Activated effector memory CD4-positive, alpha-beta T cell treated with anti-CD3 and anti-CD28 coated beads, Interleukin-2, amount 50 U/mL, for 16 hours (primary cell): ENCODE data around the gene ABCC4.
A peak's percentile ranks its signal among the peaks of the same experiment; 100 is the strongest.
"Not testable (repeated sequence)": the region's sequence is repeated elsewhere in the genome, so short reads cannot be mapped to it uniquely, and the experiment has no call there.

ENCODE experiments used
- DNase-seq: peaks from one replicate; pipeline ENCODE4 v3.0.0-alpha.2; 2020

ABCC4 gene

DNA sequence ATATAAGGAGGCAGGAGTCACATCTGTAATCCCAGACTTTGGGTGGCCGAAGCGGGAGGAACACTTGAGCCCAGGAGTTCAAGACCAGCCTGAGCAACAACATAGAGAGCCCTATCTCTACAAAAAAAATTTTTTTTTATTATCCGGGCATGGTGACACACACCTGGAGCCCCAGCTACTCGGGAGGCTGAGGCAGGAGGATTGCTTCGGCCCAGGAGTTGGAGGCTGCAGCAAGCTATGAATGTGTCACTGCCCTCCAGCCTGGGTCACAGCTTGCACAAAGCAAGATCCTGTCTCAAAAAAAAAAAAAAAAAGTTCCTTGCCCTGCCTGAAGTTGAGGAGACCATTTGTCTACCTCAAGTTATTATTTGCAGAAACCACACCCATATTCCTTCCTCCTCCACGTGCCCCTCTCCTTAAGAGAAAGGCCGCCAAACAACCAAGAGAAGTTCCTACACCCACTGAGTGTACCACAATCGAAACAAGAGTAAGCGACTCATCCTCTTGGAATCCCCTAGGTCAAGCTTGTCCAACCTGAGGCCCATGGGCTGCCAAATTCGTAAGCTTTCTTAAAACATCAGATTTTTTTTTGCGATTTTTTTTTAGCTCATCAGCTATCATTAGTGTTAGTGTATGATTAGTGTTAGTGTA is 2.2 kb downstream of the ABCC4 start:
- no peak for DNase-seq

DNA sequence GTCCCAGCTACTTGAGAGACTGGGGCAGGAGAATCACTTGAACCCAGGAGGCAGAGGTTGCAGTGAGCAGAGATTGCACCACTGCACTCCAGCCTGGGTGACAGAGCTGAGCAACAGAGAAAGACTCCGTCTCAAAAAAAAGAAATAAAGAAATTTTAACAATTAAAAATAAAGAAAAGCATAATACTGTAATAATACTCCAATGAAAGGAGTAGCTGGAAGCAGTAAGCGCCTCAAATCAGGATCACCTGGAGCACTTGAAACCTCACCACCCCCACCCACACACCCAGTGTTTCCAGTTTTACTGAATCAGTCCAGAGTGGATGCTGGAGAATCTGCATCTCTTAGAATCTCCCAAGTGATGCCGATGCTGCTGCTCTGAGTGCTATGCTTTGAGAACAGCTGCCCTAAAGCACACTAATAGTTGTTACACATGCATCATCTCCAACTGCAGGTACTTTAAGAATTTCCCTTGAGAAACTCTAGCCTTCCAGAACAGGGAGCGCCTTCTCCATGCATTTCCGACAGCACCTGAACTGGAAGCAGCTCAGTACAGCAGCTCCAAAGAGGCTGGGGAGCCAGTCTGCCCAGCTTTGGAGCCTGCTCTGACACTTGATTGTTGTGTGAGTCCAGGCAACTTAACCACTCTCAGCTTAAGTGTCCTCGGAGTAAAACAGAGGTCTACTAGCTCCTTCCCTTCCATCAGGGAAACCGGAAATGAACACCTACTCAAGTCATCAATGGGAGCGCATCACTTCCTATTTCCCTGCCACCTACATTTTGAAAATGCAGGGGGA is 2.9 kb downstream of the ABCC4 start:
- no peak for DNase-seq

DNA sequence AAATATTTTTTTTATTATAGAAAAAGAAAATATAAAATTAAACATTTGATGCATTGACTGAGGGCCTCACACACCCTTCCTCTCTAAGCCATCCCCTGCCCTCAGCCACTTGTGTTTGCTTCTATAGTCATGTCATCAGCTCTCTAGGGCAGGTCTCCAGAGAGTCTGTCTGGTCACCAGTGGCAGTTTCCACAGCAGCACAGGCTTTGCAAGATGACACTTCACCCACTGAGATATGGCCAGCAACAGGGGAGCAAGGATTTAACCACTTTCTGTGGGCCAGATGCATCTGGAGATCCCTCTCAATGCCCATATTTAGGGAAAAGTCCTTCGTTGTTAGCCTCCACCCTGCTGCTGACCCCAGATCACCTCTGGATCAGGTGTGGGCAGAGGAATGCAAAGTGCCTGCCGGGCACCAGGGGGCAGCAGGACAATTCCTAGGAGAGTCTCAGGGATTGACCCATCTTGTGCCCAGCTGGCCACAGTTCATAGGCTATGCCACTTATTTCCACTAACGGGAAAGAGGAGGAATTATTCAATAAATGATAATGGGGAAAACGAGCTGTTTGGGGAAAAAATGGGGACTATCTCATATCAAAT is 4.8 kb downstream of the ABCC4 start:
- peak; percentile 71 for DNase-seq

DNA sequence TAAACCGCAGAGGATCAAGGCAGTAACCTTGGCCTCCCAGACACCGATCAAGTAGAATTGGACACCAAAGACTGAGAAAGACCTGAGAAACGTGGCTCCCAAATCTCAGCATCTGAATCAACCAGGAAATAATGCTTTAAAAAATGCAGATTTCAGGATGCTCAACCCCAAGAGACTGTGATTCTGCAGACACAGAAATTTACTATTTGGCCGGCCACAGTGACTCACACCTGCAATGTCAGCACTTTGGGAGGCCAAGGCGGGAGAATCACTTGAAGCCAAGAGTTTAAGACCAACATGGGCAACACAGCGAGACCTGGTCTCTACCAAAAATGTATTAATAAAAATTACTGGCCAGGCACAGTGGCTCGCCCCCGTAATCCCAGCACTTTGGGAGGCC is 6.2 kb downstream of the ABCC4 start:
- no peak for DNase-seq

DNA sequence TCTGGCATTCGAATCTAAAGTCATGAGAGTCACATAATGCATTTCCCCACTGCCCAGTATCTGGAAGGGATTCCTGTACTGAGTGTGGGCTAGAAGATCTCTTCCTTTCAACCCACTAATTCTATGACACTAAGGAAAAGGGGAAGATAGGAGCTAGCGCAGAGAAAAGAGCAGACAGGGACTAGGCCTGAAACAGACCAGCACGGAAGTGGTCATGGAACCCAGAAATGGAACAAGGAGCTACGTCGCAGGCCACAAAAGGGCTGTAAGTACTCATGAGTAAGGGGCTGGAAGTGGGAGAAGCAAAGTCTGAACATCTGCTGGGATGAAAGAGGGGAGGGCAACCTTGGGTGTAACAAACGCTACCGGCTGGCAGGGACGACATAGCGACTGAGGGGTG is 8.6 kb downstream of the ABCC4 start:
- no peak for DNase-seq

GRCh38 chr13:95289901-95290300 is 11.3 kb downstream of the ABCC4 start:
- not testable (repeated sequence) for DNase-seq

DNA sequence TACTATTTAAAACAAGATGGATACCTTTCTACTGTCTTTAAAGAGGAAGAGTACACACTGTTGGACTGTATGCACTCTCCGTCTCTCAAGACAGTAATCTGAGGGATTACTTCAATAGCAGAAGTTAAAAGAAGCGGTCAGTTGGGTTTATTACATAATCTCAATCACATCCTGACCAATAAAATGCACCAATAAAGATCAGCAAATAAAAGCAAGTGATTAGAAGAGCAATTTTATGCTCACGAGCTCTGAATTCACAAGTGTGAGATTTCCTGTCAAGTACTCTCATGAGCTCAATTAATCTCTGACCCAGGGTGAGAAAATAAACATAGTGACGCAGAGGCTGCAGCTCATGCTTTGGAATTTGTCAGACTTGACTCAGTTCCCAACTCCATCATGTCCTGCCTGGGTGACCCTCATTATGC is 12.2 kb downstream of the ABCC4 start:
- DNase-seq = no peak

- no peak for DNase-seq
These were observed 16.8 kb downstream of the ABCC4 start for GRCh38 chr13:95284436-95284835.

DNA sequence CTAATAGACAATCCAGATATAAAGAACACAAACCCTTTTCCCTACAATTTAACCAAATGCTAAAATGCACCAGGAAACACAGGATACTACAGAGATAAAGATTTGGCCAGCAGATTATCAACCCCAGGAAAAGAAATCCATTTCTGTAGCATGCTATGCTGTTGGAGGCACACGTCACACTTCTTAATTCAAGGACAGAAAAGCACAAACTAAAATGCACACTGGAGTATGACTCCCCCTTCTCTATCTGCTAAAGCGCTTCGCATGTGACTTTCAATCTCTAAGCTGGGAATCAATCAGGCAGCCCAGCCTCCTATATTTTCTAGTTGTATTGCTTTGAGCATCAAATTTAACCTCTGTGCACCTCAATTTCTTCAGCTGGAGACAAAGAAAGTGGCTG is 22.2 kb downstream of the ABCC4 start:
- DNase-seq = no peak

DNA sequence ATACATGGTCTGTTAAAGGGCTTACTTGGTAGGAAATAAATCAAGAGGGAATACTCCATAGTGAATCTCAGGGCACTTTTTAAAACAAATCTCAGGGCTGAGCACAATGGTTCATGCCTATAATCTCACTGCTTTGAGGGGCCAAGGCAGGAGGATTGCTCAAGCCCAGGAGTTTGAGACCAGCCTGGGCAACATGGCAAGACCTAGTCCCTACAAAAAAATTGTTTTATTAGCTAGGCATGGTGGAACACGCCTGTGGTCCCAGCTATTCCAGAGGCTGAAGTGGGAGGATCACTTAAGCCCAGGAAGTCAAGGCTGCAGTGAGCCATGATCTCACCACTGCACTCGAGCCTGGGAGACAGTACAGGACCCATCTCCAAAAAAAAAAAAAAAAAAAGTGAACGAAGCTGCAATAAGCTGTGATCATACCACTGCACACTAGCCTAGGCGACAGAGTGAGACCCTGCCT is 25.2 kb downstream of the ABCC4 start:
- no peak for DNase-seq

- DNase-seq = no peak
These were observed 25.8 kb downstream of the ABCC4 start for GRCh38 chr13:95275322-95276036.

- not testable (repeated sequence) for DNase-seq
These were observed 27.6 kb downstream of the ABCC4 start for GRCh38 chr13:95273592-95274132.

DNA sequence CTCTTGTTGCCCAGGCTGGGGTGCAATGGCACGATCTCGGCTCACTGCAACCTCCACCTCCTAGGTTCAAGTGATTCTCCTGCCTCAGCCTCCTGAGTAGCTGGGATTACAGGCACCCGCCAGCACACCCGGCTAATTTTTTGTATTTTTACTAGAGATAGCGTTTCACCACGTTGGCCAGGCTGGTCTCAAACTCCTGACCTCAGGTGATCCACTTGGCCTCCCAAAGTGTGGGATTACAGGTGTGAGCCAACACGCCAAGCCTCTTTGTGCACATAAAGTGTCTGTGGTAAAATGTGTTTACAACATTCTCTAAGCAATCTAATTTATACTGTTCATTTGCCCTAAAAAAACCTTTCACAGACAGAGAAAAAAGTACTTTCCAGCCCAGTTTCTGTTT is 29.2 kb downstream of the ABCC4 start:
- not testable (repeated sequence) for DNase-seq

- no peak for DNase-seq
These were observed 31.5 kb downstream of the ABCC4 start for GRCh38 chr13:95269756-95270155.

GRCh38 chr13:95268343-95269065 is 32.7 kb downstream of the ABCC4 start:
- not testable (repeated sequence) for DNase-seq

DNA sequence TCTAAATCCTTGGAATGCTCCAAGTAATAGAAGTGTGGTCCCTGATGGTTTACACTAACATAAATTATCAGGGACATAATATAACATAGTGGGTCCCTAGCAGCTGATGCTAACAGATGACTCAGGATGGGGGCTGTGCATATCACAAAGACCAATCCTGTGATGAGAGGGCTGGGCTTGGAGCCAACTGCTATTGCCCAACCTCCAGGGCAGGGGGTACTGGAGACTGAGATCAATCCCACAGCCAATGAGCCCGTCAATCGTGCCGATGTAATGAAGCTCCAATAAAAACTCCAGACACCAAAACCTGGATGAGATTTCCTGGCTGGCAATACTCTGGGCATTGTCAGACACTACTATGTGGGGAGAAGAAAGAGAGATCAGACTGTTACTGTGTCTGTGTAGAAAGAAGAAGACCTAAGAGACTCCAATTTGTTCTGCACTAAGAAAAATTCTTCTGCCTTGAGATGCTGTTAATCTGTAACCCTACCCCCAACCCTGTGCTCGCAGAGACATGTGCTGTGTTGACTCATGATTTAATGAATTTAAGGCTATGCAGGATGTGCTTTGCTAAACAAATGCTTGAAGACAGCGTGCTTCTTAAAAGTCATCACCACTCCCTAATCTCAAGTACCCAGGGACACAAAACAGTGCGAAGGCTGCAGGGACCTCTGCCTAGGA is 33.4 kb downstream of the ABCC4 start:
- no peak for DNase-seq

GRCh38 chr13:95264225-95264624 is 37.0 kb downstream of the ABCC4 start:
- DNase-seq = no peak

DNA sequence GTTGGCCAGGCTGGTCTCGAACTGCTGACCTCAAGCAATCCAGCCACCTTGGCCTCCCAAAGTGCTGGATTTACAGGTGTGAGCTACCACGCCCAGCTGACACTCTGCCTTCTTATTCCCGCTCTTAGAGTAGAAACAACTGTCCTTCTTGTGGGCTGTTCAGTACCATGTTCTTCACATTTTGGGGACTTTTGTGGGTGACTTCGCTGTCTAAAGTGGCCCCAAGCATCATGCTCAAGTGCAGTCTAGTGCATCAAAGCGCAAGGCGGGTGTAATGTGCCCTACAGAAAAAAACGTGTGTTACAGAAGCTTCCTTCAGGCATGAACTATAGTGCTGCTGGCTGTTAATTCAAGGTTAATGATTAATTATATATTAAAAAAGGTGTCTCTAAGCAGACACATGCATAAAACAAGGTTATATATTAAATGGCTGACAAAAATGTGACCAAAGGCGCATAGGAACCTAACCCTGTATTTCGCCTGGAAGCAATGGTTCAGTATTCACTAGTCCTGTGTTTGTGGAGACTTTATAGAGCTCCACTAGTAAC is 38.3 kb downstream of the ABCC4 start:
- no peak for DNase-seq

GRCh38 chr13:95261956-95262355 is 39.3 kb downstream of the ABCC4 start:
- no peak for DNase-seq

- no peak for DNase-seq
These were observed 41.2 kb downstream of the ABCC4 start for GRCh38 chr13:95260031-95260525.

- no peak for DNase-seq
These were observed 42.5 kb downstream of the ABCC4 start for GRCh38 chr13:95258619-95259194.
